GM12878 (cell line): ENCODE measurements around the gene MYRFL. TPM values are rescaled to one million over a fixed set of nuclear protein-coding genes. Genes with fewer than 3 reads are reported as not detected.

Experiments
- ATAC-seq: fragments of 200-7000 bp; cut with Tn5 transposase; 3 replicates; pipeline ENCODE4 v1.9.1; 2020; ENCODE audit warnings: mild to moderate bottlenecking, moderate library complexity
- BruUV-seq: library from RNA; stranded (reverse); fragments of 400-500 nt; replicated peaks from 2 replicates; lab custom pipeline; 2021; lab: Mats Ljungman, UMichigan
- CTCF ChIA-PET: fragments of 300-600 bp; sonication (Branson Sonifier 250); formaldehyde crosslinking; extraction: SDS; loops from one replicate; lab custom pipeline; 2021; ENCODE audit warnings: inconsistent platforms; lab: Yijun Ruan, JAX
- POLR2A ChIA-PET: fragments of 350-600 bp; formaldehyde crosslinking; extraction: SDS; loops from one replicate; lab custom pipeline; 2021; ENCODE audit warnings: inconsistent platforms; lab: Charles Lee
- RAD21 ChIA-PET: fragments of 300-600 bp; sonication (Branson Sonifier 250); formaldehyde crosslinking; loops from one replicate; lab custom pipeline; 2023; ENCODE audit warnings: antibody characterized with exemption; ENCODE audit not compliant: unreplicated experiment; lab: Charles Lee
- SMC1A ChIA-PET: fragments of 300-600 bp; sonication (Branson Sonifier 250); formaldehyde crosslinking; loops from one replicate; lab custom pipeline; 2023; ENCODE audit not compliant: unreplicated experiment, uncharacterized antibody; lab: Charles Lee
- DNase-seq: peaks from one replicate; pipeline ENCODE4 v3.0.0-alpha.2; 2011; ENCODE audit warnings: low read depth, low spot score
- FAIRE-seq: peaks from 3 replicates; lab custom pipeline; 2011; peaks lifted over from hg19 to GRCh38; lab: Jason Lieb, UNC
- H2AFZ ChIP-seq: 2 replicates; pipeline ENCODE4 v1.6.0; 2011; ENCODE audit warnings: low read depth, low read length, control low read depth; ENCODE audit not compliant: control insufficient read depth
- H3K27ac ChIP-seq: 2 replicates; pipeline ENCODE4 v1.5.1; 2011; ENCODE audit warnings: control low read depth; ENCODE audit not compliant: control insufficient read depth, insufficient read depth
- H3K27me3 ChIP-seq, 2 experiments: replicated peaks in 1 of 2; 2 replicates each; pipeline versions ENCODE4 v1.6.0 to v1.6.1; 2011; ENCODE audit warnings: low read length in 1 of 2; ENCODE audit not compliant: control insufficient read depth in 2 of 2, insufficient read depth in 2 of 2
- H3K36me3 ChIP-seq, 2 experiments: 2 replicates each; pipeline ENCODE4 v1.5.1; 2011; ENCODE audit warnings: low read length in 1 of 2; ENCODE audit not compliant: control insufficient read depth in 2 of 2, insufficient read depth in 2 of 2
- H3K4me1 ChIP-seq: 2 replicates; pipeline ENCODE4 v1.6.1; 2011; ENCODE audit warnings: mild to moderate bottlenecking, low read length, moderate library complexity, mixed read lengths; ENCODE audit not compliant: control insufficient read depth, insufficient read depth
- H3K4me2 ChIP-seq: 2 replicates; pipeline ENCODE4 v1.6.0; 2011; ENCODE audit warnings: control low read depth; ENCODE audit not compliant: control insufficient read depth, insufficient read depth
- H3K4me3 ChIP-seq: fragments of 200-600 bp; sonication (generic); 2 replicates; pipeline ENCODE4 v1.5.1; 2016
- H3K79me2 ChIP-seq: 2 replicates; pipeline ENCODE4 v1.6.0; 2011; ENCODE audit warnings: low read length; ENCODE audit not compliant: control insufficient read depth, insufficient read depth
- H3K9ac ChIP-seq: 2 replicates; pipeline ENCODE4 v1.8.0; 2011; ENCODE audit warnings: low read length, control low read depth, mixed read lengths; ENCODE audit not compliant: control insufficient read depth, insufficient read depth
- H3K9me3 ChIP-seq: replicated peaks from 3 replicates; pipeline ENCODE4 v1.5.1; 2011; ENCODE audit warnings: mild to moderate bottlenecking, low read length; ENCODE audit not compliant: control insufficient read depth, insufficient read depth
- H4K20me1 ChIP-seq: 2 replicates; pipeline ENCODE4 v1.6.0; 2011; ENCODE audit not compliant: control insufficient read depth, insufficient read depth
- HCFC1 ChIP-seq: fragments of 150-350 bp; IDR thresholded peaks from 2 replicates; pipeline ENCODE4 v1.6.1; 2014; ENCODE audit warnings: low read length
- POLR2A ChIP-seq: IDR thresholded peaks from 2 replicates; pipeline ENCODE4 v1.6.1; 2011; ENCODE audit warnings: low read depth, mild to moderate bottlenecking, low read length
- RFX5 ChIP-seq: IDR thresholded peaks from 2 replicates; pipeline ENCODE4 v1.6.1; 2011; ENCODE audit warnings: low read depth, low read length, improper control_type of control experiment
- SMARCA5 ChIP-seq: fragments of 450-650 bp; IDR thresholded peaks from 2 replicates; pipeline ENCODE4 v1.6.1; 2017; ENCODE audit warnings: mild to moderate bottlenecking
- TBL1XR1 ChIP-seq: IDR thresholded peaks from 2 replicates; pipeline ENCODE4 v1.6.1; 2012; ENCODE audit warnings: low read depth, low read length, improper control_type of control experiment
- ZNF217 ChIP-seq: fragments of 450-650 bp; IDR thresholded peaks from 2 replicates; pipeline ENCODE4 v1.6.1; 2017; ENCODE audit warnings: antibody characterized with exemption, mild to moderate bottlenecking
- ZNF274 ChIP-seq: IDR thresholded peaks from one replicate; pipeline ENCODE4 v1.8.0; 2011; ENCODE audit not compliant: insufficient read length, insufficient read depth
- WGBS: methylation state at CpG from one replicate; pipeline ENCODE4 v1.1.6; 2016; ENCODE audit warnings: low lambda C conversion rate; ENCODE audit not compliant: insufficient replicate concordance, insufficient coverage; ENCODE audit errors: missing lambda C conversion rate; 5-methylcytosine and 5-hydroxymethylcytosine counted together
- in situ Hi-C: fragments of 300-500 bp; cut with MboI; formaldehyde crosslinking; loops from 9 replicates; pipeline ENCODE4 v1.14.3; 2018; ENCODE audit warnings: mixed read lengths
- intact Hi-C: fragments of 100-400 bp; cut with micrococcal nuclease; formaldehyde crosslinking; loops from one replicate; pipeline ENCODE4 v1.14.2; 2022; ENCODE audit not compliant: unreplicated experiment
- polyA plus RNA-seq, 11 experiments: library from polyadenylated mRNA; depleted of rRNA in 4 of 11; unstranded in 6 of 11; stranded (reverse) in 5 of 11; fragments of >200 nt; fragmentation: Nextera tagmentation in 4 of 11; fragmentation: Illumina TruSeq in 1 of 11; extraction: Ambion mirVana in 4 of 11; extraction: Trizol in 1 of 11; gene quantifications; 1 replicate in 1 of 11; 2 replicates in 10 of 11; pipeline versions ENCODE4 v1.2.1 to v1.2.3, GENCODE V29; 2011 to 2016; ENCODE audit warnings: inconsistent platforms in 2 of 11, missing spikeins in 2 of 11, low read depth in 1 of 11
- total RNA-seq, 4 experiments: library from RNA; depleted of rRNA in 3 of 4; stranded (reverse); fragments of >200 nt in 3 of 4; fragmentation: Illumina TruSeq in 1 of 4; extraction: Trizol in 1 of 4; gene quantifications; 2 replicates each; pipeline versions ENCODE4 v1.2.1 to v1.2.3, GENCODE V29; 2013 to 2021
- TF ChIP-seq, protein P1 (sequence below): fragments of 150-350 bp; IDR thresholded peaks from 2 replicates; pipeline ENCODE4 v1.6.1; 2016; ENCODE audit warnings: low read depth, low read length
- TF ChIP-seq, protein P2 (sequence below): IDR thresholded peaks from 2 replicates; pipeline ENCODE4 v1.6.1; 2011; ENCODE audit warnings: borderline replicate concordance, low read depth, mild to moderate bottlenecking, moderate library complexity, low read length; ENCODE audit not compliant: insufficient read depth, poor library complexity, severe bottlenecking
- TF ChIP-seq, protein P3 (sequence below): IDR thresholded peaks from 2 replicates; pipeline ENCODE4 v1.6.1; 2011; ENCODE audit warnings: borderline replicate concordance, low read depth, mild to moderate bottlenecking, moderate library complexity, mixed read lengths, low read length; ENCODE audit not compliant: insufficient read depth; ENCODE audit errors: extremely low read length

Gene MYRFL
- total and polyA plus RNA-seq, 10 of the 15 experiments (the other 5 are each of a cell fraction or from before 2014, with no cell fraction given): 0.24 to 1.8 (median 0.64) TPM

DNA sequence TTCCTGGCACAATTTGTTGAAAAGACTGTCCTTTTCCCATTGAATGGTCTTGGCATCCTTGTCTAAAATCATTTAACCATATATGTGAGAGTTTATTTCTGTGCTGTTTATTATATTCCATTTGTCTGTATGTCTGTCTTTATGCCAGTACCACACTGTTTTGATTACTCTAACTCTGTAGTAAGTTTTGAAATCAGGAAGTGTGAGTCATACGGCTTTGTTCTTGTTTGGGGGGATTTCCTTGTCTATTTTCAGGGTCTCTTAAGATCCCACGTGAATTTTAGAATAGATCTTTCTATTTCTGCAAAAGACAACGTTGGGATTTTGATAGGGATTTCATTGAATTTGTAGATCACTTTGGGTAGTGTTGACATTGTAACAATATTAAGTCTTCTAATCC, 88.5 kb downstream of the MYRFL start:
- no peaks in the 10 kb centered on the region for H3K79me2 ChIP-seq
- BruUV-seq: no TSS peak
- intact Hi-C loops: no loop called here
- 0% methylated on average over 3 of the region's 3 CpGs for WGBS
- FAIRE-seq (no peak), ATAC-seq (no peak), DNase-seq (no peak)
- no peaks in the 10 kb centered on the region for H4K20me1 ChIP-seq
- no peak overlapping the region for H2AFZ ChIP-seq
- in situ Hi-C loops: no loop called here
- H3K27ac ChIP-seq: no peak overlapping the region
- RAD21 ChIA-PET: no interaction called here
- H3K9ac ChIP-seq: no peak overlapping the region
- no peaks in the 10 kb centered on the region for H3K27me3 ChIP-seq
- TF ChIP-seq SMARCA5: 0 out of 2 replicates have a peak, but pooled peaks have one; percentile 30
- TF ChIP-seq ZNF217: no peak
- CTCF ChIA-PET: no interaction called here
- H3K4me3 ChIP-seq: no peak overlapping the region
- no peak overlapping the region for H3K4me2 ChIP-seq
- SMC1A ChIA-PET: interaction anchor here (0.7 kb wide), 1 partner anchor 16 kb away, joined by 3 read pairs; no protein-coding TSS in a partner anchor
- no peaks in the 10 kb centered on the region; the same call in 1 of the 3 replicates for H3K9me3 ChIP-seq
- no peaks in the 10 kb centered on the region for H3K4me1 ChIP-seq
- POLR2A ChIA-PET: no interaction called here
- no peaks in the 10 kb centered on the region for H3K36me3 ChIP-seq

DNA sequence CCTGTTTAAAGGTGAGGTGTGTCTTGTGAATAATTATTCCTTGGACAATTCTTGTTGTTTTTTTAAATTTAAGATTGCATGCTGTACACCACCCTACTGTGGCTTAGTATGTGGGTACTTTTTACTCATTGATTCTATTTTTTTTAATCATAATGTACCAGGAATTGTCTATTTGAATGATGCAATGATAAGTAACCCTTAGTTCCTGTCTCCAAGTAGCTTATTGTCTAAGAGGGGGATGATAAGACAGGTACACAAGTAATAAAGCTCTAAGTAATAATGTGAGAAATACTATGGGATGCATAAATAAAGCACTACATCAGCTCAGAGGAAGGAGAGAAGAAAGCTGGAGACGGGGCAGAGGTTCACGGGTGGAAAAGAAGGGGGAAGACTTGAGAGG, 90.9 kb downstream of the MYRFL start:
- ChIA-PET SMC1A (no interaction called here), RAD21 (no interaction called here), CTCF (interaction anchor here (1.5 kb wide), 1 partner anchor 15 kb away, joined by 5 read pairs; no protein-coding TSS in a partner anchor), POLR2A (no interaction called here)
- Histone ChIP-seq H3K4me3 (no peak overlapping the region), H3K4me1 (no peaks in the 10 kb centered on the region), H3K79me2 (no peaks in the 10 kb centered on the region), H3K27ac (no peak overlapping the region), H3K9me3 (no peaks in the 10 kb centered on the region; the same call in 1 of the 3 replicates), H4K20me1 (no peaks in the 10 kb centered on the region), H3K27me3 (no peaks in the 10 kb centered on the region), H3K36me3 (no peaks in the 10 kb centered on the region), H2AFZ (no peak overlapping the region), H3K4me2 (no peak overlapping the region), H3K9ac (no peak overlapping the region)
- intact Hi-C loops: no loop called here
- in situ Hi-C loops: no loop called here
- 93% methylated on average over 2 of the region's 2 CpGs for WGBS
- FAIRE-seq (no peak), ATAC-seq (no peak), DNase-seq (no peak)
- BruUV-seq: no TSS peak
- TF ChIP-seq POLR2A: no peak
- TF ChIP-seq, protein P1, sequence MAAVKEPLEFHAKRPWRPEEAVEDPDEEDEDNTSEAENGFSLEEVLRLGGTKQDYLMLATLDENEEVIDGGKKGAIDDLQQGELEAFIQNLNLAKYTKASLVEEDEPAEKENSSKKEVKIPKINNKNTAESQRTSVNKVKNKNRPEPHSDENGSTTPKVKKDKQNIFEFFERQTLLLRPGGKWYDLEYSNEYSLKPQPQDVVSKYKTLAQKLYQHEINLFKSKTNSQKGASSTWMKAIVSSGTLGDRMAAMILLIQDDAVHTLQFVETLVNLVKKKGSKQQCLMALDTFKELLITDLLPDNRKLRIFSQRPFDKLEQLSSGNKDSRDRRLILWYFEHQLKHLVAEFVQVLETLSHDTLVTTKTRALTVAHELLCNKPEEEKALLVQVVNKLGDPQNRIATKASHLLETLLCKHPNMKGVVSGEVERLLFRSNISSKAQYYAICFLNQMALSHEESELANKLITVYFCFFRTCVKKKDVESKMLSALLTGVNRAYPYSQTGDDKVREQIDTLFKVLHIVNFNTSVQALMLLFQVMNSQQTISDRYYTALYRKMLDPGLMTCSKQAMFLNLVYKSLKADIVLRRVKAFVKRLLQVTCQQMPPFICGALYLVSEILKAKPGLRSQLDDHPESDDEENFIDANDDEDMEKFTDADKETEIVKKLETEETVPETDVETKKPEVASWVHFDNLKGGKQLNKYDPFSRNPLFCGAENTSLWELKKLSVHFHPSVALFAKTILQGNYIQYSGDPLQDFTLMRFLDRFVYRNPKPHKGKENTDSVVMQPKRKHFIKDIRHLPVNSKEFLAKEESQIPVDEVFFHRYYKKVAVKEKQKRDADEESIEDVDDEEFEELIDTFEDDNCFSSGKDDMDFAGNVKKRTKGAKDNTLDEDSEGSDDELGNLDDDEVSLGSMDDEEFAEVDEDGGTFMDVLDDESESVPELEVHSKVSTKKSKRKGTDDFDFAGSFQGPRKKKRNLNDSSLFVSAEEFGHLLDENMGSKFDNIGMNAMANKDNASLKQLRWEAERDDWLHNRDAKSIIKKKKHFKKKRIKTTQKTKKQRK: no peak
- TF ChIP-seq ZNF274: no peak
- TF ChIP-seq HCFC1: no peak
- TF ChIP-seq TBL1XR1: no peak
- TF ChIP-seq RFX5: no peak
- TF ChIP-seq, protein P2, sequence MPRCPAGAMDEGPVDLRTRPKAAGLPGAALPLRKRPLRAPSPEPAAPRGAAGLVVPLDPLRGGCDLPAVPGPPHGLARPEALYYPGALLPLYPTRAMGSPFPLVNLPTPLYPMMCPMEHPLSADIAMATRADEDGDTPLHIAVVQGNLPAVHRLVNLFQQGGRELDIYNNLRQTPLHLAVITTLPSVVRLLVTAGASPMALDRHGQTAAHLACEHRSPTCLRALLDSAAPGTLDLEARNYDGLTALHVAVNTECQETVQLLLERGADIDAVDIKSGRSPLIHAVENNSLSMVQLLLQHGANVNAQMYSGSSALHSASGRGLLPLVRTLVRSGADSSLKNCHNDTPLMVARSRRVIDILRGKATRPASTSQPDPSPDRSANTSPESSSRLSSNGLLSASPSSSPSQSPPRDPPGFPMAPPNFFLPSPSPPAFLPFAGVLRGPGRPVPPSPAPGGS: no peak
- TF ChIP-seq, protein P3, sequence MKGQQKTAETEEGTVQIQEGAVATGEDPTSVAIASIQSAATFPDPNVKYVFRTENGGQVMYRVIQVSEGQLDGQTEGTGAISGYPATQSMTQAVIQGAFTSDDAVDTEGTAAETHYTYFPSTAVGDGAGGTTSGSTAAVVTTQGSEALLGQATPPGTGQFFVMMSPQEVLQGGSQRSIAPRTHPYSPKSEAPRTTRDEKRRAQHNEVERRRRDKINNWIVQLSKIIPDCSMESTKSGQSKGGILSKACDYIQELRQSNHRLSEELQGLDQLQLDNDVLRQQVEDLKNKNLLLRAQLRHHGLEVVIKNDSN: no peak
